ENCODE results near the gene PPM1N. TPM values are rescaled to one million over a fixed set of nuclear protein-coding genes. Genes with fewer than 3 reads are reported as not detected.

PPM1N gene
- total RNA-seq, 1 experiment from 2014 or later, result 5.2 TPM

DNA sequence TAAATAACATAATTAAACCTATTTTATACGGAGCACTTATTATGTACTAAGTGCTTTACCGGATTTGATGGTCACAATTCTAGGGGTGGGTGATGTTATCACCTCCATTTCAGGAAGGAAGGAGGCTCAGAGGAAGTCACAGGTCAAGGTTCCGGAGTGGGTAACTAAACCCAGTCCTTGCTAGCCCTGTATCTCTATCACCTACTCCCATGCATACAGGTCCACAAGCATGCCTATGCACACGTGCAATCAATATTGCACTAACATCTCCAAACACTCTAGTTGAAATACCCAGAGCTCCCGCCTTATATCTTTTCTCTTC is 48.3 kb upstream of the PPM1N start:
- peak overlapping the region; percentile 77 for H3K9ac ChIP-seq (ENCODE audit: low read length)
- H2AFZ ChIP-seq (ENCODE audit: low read depth, low read length, poor library complexity, severe bottlenecking), result no peak overlapping the region
- DNase-seq (ENCODE audit: low read depth, low spot score), result no peak
- RAD21 ChIA-PET (ENCODE audit: low non-redundant PET in 1 of 2, low total read pairs in 2 of 2, uncharacterized antibody in 2 of 2, unreplicated experiment in 2 of 2), result interaction anchor here in 1 of 2 experiments (1.0 kb wide), 1 partner anchor 29 kb away, joined by 5 read pairs; no protein-coding TSS in a partner anchor
- H3K27me3 ChIP-seq (ENCODE audit: insufficient read depth, low read length), result no peaks in the 10 kb centered on the region
- H3K9me2 ChIP-seq (ENCODE audit: insufficient read depth), result no peaks in the 10 kb centered on the region
- POLR2A ChIA-PET, result no interaction called here
- ATAC-seq, result peak; percentile 61
- H3K9me3 ChIP-seq (ENCODE audit: control insufficient read depth in 1 of 2, insufficient read depth in 1 of 2, low read depth in 1 of 2, low read length in 2 of 2), result peaks cover 0 to 4% of the 10 kb centered on the region in 2 experiments; a peak in 1 of 4 replicates
- BruUV-seq (replicated peaks), result no TSS peak
- peak overlapping the region; percentile 67 for H3K4me2 ChIP-seq (ENCODE audit: low read length)
- no peak for TF ChIP-seq FOSL1 (IDR thresholded peaks at IDR 0.05; ENCODE audit: low read depth)
- TF ChIP-seq YY1 (IDR thresholded peaks at IDR 0.05; ENCODE audit: extremely low read depth, insufficient replicate concordance, low read depth, low read length), result no peak
- TF ChIP-seq, protein P1, sequence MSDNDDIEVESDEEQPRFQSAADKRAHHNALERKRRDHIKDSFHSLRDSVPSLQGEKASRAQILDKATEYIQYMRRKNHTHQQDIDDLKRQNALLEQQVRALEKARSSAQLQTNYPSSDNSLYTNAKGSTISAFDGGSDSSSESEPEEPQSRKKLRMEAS (IDR thresholded peaks at IDR 0.05), result no peak
- TF ChIP-seq, protein P2, sequence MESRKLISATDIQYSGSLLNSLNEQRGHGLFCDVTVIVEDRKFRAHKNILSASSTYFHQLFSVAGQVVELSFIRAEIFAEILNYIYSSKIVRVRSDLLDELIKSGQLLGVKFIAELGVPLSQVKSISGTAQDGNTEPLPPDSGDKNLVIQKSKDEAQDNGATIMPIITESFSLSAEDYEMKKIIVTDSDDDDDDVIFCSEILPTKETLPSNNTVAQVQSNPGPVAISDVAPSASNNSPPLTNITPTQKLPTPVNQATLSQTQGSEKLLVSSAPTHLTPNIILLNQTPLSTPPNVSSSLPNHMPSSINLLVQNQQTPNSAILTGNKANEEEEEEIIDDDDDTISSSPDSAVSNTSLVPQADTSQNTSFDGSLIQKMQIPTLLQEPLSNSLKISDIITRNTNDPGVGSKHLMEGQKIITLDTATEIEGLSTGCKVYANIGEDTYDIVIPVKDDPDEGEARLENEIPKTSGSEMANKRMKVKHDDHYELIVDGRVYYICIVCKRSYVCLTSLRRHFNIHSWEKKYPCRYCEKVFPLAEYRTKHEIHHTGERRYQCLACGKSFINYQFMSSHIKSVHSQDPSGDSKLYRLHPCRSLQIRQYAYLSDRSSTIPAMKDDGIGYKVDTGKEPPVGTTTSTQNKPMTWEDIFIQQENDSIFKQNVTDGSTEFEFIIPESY (IDR thresholded peaks at IDR 0.05; ENCODE audit: extremely low read depth, insufficient replicate concordance, low read length), result no peak
- no peak for TF ChIP-seq EGR1 (IDR thresholded peaks at IDR 0.05; ENCODE audit: low read depth)
- no peak for TF ChIP-seq TCF7L2 (IDR thresholded peaks at IDR 0.05; ENCODE audit: borderline replicate concordance, extremely low read depth, insufficient read depth, insufficient read length)
- TF ChIP-seq, protein P3, sequence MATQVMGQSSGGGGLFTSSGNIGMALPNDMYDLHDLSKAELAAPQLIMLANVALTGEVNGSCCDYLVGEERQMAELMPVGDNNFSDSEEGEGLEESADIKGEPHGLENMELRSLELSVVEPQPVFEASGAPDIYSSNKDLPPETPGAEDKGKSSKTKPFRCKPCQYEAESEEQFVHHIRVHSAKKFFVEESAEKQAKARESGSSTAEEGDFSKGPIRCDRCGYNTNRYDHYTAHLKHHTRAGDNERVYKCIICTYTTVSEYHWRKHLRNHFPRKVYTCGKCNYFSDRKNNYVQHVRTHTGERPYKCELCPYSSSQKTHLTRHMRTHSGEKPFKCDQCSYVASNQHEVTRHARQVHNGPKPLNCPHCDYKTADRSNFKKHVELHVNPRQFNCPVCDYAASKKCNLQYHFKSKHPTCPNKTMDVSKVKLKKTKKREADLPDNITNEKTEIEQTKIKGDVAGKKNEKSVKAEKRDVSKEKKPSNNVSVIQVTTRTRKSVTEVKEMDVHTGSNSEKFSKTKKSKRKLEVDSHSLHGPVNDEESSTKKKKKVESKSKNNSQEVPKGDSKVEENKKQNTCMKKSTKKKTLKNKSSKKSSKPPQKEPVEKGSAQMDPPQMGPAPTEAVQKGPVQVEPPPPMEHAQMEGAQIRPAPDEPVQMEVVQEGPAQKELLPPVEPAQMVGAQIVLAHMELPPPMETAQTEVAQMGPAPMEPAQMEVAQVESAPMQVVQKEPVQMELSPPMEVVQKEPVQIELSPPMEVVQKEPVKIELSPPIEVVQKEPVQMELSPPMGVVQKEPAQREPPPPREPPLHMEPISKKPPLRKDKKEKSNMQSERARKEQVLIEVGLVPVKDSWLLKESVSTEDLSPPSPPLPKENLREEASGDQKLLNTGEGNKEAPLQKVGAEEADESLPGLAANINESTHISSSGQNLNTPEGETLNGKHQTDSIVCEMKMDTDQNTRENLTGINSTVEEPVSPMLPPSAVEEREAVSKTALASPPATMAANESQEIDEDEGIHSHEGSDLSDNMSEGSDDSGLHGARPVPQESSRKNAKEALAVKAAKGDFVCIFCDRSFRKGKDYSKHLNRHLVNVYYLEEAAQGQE (IDR thresholded peaks at IDR 0.05; ENCODE audit: low read depth), result no peak
- H3K79me2 ChIP-seq (ENCODE audit: insufficient read depth, low read length), result no peaks in the 10 kb centered on the region
- no peaks in the 10 kb centered on the region for H4K20me1 ChIP-seq (ENCODE audit: insufficient read depth)
- CTCF ChIA-PET, result interaction anchor here (1.9 to 3.7 kb wide), 2 partner anchors 11 to 29 kb away, joined by 5 to 10 read pairs; no protein-coding TSS in a partner anchor
- H3K27ac ChIP-seq (ENCODE audit: low read depth, low read length), result peak overlapping the region; percentile 38
- H3K4me3 ChIP-seq (replicated peaks in 1 of 2; ENCODE audit: low read depth in 1 of 2, low read length in 2 of 2), result peak overlapping the region; percentile 49 to 58
- H3K36me3 ChIP-seq (ENCODE audit: control insufficient read depth in 1 of 2, insufficient read depth in 2 of 2, low read length in 2 of 2), result no peaks in the 10 kb centered on the region
- intact Hi-C loops (cut with micrococcal nuclease), result no loop called here
- peaks cover 32 to 64% of the 10 kb centered on the region in 2 experiments for H3K4me1 ChIP-seq (ENCODE audit: control insufficient read depth in 1 of 2, insufficient read depth in 2 of 2, low read length in 2 of 2)
